Transverse colon (tissue), 4 donors: ENCODE measurements around the gene STARD10.

Source experiments
- CTCF ChIP-seq, 5 experiments: fragments of 200-600 bp in 3 of 5; fragments of 450-650 bp in 2 of 5; sonication (generic) in 3 of 5; IDR thresholded peaks; 1 replicate in 2 of 5; 2 replicates in 3 of 5; pipeline ENCODE4 v1.5.1; 2016 to 2017; ENCODE audit warnings: antibody characterized with exemption in 5 of 5, inconsistent platforms in 3 of 5, mild to moderate bottlenecking in 2 of 5, moderate library complexity in 1 of 5
- POLR2AphosphoS5 ChIP-seq, 3 donors: sonication (generic); formaldehyde crosslinking; IDR thresholded peaks; one replicate each; pipeline ENCODE4 v1.6.1; 2016; ENCODE audit warnings: antibody characterized with exemption in 3 of 3

- TF ChIP-seq CTCF (IDR thresholded peaks at IDR 0.05) (no peak), POLR2AphosphoS5 (IDR thresholded peaks at IDR 0.05) (no peak)
Observed at GRCh38 chr11:72812604-72812966, 18.7 kb upstream of the STARD10 start.
